ENCODE results near the gene SOS1.
"Not testable (repeated sequence)": the region's sequence is repeated elsewhere in the genome, so short reads cannot be mapped to it uniquely, and the experiment has no call there.

Gene SOS1

GRCh38 chr2:39099310-39099869 is 21.5 kb downstream of the SOS1 start:
- no peak for DNase-seq

- DNase-seq, result no peak
These were observed 25.2 kb downstream of the SOS1 start for GRCh38 chr2:39095624-39096023.

GRCh38 chr2:39094717-39095363 is 26.0 kb downstream of the SOS1 start:
- peak; percentile 57 for DNase-seq

GRCh38 chr2:39093218-39093898 is 27.5 kb downstream of the SOS1 start:
- DNase-seq, result peak; percentile 35

- peak; percentile 39 for DNase-seq
These were observed 29.3 kb downstream of the SOS1 start for GRCh38 chr2:39091543-39091942.

- DNase-seq, result no peak
These were observed 29.8 kb downstream of the SOS1 start for GRCh38 chr2:39091063-39091462.

- no peak for DNase-seq
These were observed 40.7 kb downstream of the SOS1 start for GRCh38 chr2:39080152-39080551.

GRCh38 chr2:39069890-39070465 is 50.9 kb downstream of the SOS1 start:
- peak; percentile 58 for DNase-seq

- DNase-seq, result no peak
These were observed 51.7 kb downstream of the SOS1 start for GRCh38 chr2:39069136-39069515.

GRCh38 chr2:39068299-39069135 is 52.3 kb downstream of the SOS1 start:
- DNase-seq, result no peak

- DNase-seq, result no peak
These were observed 55.2 kb downstream of the SOS1 start for GRCh38 chr2:39065616-39066015.

GRCh38 chr2:39062320-39062719 is 58.5 kb downstream of the SOS1 start:
- no peak for DNase-seq

GRCh38 chr2:39061280-39061679 is 59.6 kb downstream of the SOS1 start:
- DNase-seq, result no peak

- DNase-seq, result peak; percentile 77
These were observed 61.4 kb downstream of the SOS1 start for GRCh38 chr2:39059366-39059952.

GRCh38 chr2:39058101-39058500 is 62.8 kb downstream of the SOS1 start:
- no peak for DNase-seq

GRCh38 chr2:39052665-39053064 is 68.2 kb downstream of the SOS1 start:
- not testable (repeated sequence) for DNase-seq

- DNase-seq, result no peak
These were observed 70.7 kb downstream of the SOS1 start for GRCh38 chr2:39050109-39050508.

GRCh38 chr2:39039072-39039471 is 81.8 kb downstream of the SOS1 start:
- no peak for DNase-seq

GRCh38 chr2:39033980-39034379 is 86.9 kb downstream of the SOS1 start:
- no peak for DNase-seq

- no peak for DNase-seq
These were observed 93.4 kb downstream of the SOS1 start for GRCh38 chr2:39027421-39027820.

GRCh38 chr2:39024833-39025232 is 96.0 kb downstream of the SOS1 start:
- no peak for DNase-seq

- DNase-seq, result no peak
These were observed 97.2 kb downstream of the SOS1 start for GRCh38 chr2:39023649-39024048.

Measured in OCI-M1 (cell line).